Tibial artery (tissue), 4 donors: ENCODE measurements around the gene AMPD1.

ENCODE experiments used
- DNase-seq, 2 donors: peaks; one replicate each; pipeline ENCODE4 v3.0.0-alpha.2; 2019
- H3K27ac ChIP-seq, 2 donors: fragments of 200-600 bp; sonication (generic) in 1 of 2; 1 replicate in 1 of 2; 2 replicates in 1 of 2; pipeline ENCODE4 v1.5.1; 2018 to 2019; ENCODE audit warnings: mild to moderate bottlenecking in 1 of 2
- H3K27me3 ChIP-seq, 2 donors: fragments of 200-600 bp; sonication (generic) in 1 of 2; one replicate each; pipeline versions ENCODE4 v1.5.1 to v1.6.0; 2016 to 2019
- H3K36me3 ChIP-seq, 3 donors: fragments of 200-600 bp; sonication (generic) in 2 of 3; one replicate each; pipeline ENCODE4 v1.5.1; 2016 to 2019; ENCODE audit warnings: mild to moderate bottlenecking in 2 of 3
- H3K4me1 ChIP-seq, 4 donors: fragments of 200-600 bp; sonication (generic) in 2 of 4; 1 replicate in 3 of 4; 2 replicates in 1 of 4; pipeline ENCODE4 v1.5.1; 2016 to 2019
- H3K4me3 ChIP-seq, 2 donors: fragments of 200-600 bp; sonication (generic) in 1 of 2; 1 replicate in 1 of 2; 2 replicates in 1 of 2; pipeline ENCODE4 v1.5.1; 2018 to 2019; ENCODE audit warnings: mild to moderate bottlenecking in 2 of 2
- H3K9me3 ChIP-seq, 3 donors: fragments of 200-600 bp; sonication (generic) in 1 of 3; one replicate each; pipeline ENCODE4 v1.5.1; 2016 to 2019
- intact Hi-C: fragments of 100-400 bp; cut with DNase I; formaldehyde crosslinking; loops from one replicate; pipeline ENCODE4 v1.15.0; 2023; ENCODE audit warnings: low total_unique reads
- TF ChIP-seq, protein P1 (sequence below), 2 experiments: fragments of 200-600 bp in 1 of 2; fragments of 450-650 bp in 1 of 2; IDR thresholded peaks; one replicate each; pipeline ENCODE4 v1.5.1; 2017 to 2019; ENCODE audit warnings: antibody characterized with exemption in 2 of 2, mild to moderate bottlenecking in 1 of 2, moderate library complexity in 1 of 2

AMPD1 gene

DNA sequence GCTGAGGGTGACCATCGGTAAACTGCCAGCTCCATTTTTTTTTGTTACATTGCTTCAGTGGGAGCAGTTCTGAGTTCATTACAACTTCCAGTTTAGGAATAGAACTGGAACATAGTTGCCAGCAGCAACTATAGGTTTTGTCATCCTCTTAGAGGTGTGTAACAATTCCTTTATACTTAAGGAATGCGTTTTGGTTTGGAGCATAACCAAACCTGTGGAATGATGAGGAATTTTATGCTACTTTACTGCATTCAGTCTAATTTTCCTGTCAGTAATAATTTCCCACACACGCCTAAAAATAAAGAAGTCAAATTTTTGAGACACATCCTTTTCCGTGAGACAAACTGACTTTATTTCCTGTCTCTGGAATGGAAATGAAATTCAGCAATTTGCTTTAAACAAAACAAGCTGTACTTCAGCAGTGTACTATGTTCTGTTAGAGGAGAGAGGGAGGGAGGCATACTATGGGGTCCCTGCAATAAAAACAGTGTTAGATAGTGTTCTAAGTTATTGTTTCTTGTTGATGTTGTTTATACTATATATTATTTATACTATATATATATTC is 4.8 kb upstream of the AMPD1 start:
- H3K36me3 ChIP-seq, result peaks cover 0 to 4% (median 3%) of the 10 kb centered on the region in 3 donors
- no peaks in the 10 kb centered on the region for H3K4me1 ChIP-seq
- DNase-seq, result no peak
- no peak overlapping the region for H3K4me3 ChIP-seq
- TF ChIP-seq, protein P1, sequence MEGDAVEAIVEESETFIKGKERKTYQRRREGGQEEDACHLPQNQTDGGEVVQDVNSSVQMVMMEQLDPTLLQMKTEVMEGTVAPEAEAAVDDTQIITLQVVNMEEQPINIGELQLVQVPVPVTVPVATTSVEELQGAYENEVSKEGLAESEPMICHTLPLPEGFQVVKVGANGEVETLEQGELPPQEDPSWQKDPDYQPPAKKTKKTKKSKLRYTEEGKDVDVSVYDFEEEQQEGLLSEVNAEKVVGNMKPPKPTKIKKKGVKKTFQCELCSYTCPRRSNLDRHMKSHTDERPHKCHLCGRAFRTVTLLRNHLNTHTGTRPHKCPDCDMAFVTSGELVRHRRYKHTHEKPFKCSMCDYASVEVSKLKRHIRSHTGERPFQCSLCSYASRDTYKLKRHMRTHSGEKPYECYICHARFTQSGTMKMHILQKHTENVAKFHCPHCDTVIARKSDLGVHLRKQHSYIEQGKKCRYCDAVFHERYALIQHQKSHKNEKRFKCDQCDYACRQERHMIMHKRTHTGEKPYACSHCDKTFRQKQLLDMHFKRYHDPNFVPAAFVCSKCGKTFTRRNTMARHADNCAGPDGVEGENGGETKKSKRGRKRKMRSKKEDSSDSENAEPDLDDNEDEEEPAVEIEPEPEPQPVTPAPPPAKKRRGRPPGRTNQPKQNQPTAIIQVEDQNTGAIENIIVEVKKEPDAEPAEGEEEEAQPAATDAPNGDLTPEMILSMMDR (IDR thresholded peaks at IDR 0.05), result no peak
- no peak overlapping the region for H3K27ac ChIP-seq
- no peaks in the 10 kb centered on the region for H3K27me3 ChIP-seq
- intact Hi-C loops, result no loop called here
- H3K9me3 ChIP-seq, result no peaks in the 10 kb centered on the region

DNA sequence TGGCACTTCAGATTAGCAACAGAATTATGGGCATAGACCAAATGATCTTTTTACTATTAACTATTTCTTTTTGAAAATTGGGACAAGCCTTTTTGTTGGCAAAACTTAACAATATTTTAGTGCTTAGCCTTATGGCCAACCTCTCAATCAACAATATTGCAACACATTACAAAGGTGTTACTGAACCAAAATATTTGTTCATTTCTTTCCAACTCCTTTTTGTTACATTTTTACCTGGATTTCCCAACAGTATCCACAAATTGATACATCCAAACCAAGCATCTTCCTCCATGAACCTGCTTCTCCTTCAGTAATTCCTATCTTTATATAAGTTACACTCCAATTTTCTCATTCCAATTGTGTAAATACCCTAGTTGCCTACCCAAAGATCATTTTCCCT is 1.5 kb upstream of the AMPD1 start:
- intact Hi-C loops, result no loop called here
- H3K4me3 ChIP-seq, result no peak overlapping the region
- no peak overlapping the region for H3K27ac ChIP-seq
- H3K4me1 ChIP-seq, result no peaks in the 10 kb centered on the region
- no peak for DNase-seq
- H3K9me3 ChIP-seq, result no peaks in the 10 kb centered on the region
- H3K27me3 ChIP-seq, result no peaks in the 10 kb centered on the region
- TF ChIP-seq, protein P1 (IDR thresholded peaks at IDR 0.05), result no peak
- H3K36me3 ChIP-seq, result no peaks in the 10 kb centered on the region

DNA sequence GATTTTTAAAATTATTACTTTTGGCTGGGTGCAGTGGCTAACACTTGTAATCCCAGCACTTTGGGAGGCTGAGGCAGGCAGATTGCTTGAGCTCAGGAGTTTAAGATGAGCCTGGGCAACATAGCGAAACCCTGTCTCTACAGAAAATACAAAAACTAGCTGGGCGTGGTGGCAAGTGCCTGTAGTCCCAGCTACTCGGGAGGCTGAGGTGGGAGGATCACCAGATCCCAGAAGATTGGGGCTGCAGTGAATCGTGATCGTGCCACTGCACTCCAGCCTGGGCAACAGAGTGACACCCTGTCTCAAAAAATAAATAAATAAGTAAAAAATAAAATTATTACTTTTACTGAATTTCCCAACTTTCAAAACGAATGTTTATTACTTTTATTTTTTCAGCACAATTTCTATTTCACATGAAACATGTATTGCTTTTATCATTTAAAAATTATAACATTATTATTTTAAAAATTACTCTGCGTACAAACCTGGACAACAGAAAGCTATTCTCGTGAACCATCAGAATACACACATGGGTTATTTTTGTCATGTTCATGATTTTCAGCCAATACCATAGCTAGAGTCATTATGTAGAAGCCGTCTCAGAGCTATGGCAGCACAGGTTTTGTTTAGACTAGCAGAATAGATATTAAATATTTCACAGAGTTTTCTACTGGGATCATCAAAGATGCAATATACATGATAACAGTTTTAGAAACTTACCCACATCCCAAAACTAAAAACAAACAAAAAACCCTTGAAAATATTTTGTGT is 621 bp downstream of the AMPD1 start:
- Histone ChIP-seq H3K4me3 (no peak overlapping the region), H3K27ac (no peak overlapping the region), H3K27me3 (no peaks in the 10 kb centered on the region), H3K9me3 (no peaks in the 10 kb centered on the region), H3K36me3 (no peaks in the 10 kb centered on the region), H3K4me1 (no peaks in the 10 kb centered on the region)
- intact Hi-C loops, result no loop called here
- TF ChIP-seq, protein P1 (IDR thresholded peaks at IDR 0.05), result no peak
- DNase-seq, result no peak

DNA sequence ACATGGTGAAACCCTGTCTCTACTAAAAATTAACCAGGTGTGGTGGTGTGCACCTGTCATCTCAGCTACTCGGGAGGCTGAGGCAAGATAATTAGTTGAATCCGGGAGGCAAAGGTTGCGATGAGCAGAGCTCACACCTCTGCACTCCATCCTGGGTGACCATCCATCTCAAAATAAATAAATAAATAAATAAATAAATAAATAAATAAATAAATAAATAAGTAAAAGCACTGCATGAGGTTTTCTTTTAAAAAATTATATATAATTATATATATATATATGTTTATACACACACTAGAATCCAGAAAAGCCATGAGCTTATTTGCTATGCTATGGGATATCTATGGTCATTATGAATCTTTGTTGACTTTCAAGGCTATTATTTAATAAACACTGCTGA is 2.4 kb downstream of the AMPD1 start:
- Histone ChIP-seq H3K27me3 (peaks cover 0 to 6% of the 10 kb centered on the region in 2 donors), H3K27ac (no peak overlapping the region), H3K36me3 (no peaks in the 10 kb centered on the region), H3K4me3 (no peak overlapping the region), H3K4me1 (no peaks in the 10 kb centered on the region), H3K9me3 (no peaks in the 10 kb centered on the region)
- TF ChIP-seq, protein P1 (IDR thresholded peaks at IDR 0.05), result no peak
- intact Hi-C loops, result no loop called here
- no peak for DNase-seq

DNA sequence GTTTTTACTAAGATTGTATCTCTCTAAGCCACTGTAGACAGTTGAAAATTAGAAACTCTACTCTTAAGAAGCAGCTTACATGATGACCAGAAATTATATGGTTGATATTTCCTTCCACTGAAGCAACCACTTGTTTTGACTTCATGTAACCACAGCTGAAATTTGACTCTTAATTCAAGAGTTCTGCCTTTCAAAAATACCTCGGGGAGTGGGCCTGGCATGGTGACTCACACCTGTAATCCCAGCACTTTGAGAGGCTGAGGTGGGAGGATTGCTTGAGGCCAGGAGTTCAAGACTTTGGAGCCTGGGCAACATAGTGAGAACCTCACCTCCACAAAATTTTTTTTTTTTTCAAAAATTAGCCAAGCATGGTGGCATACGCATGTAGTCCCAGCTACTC is 4.3 kb downstream of the AMPD1 start:
- no peak for DNase-seq
- Histone ChIP-seq H3K27ac (no peak overlapping the region), H3K4me3 (no peak overlapping the region), H3K4me1 (no peaks in the 10 kb centered on the region), H3K36me3 (no peaks in the 10 kb centered on the region), H3K27me3 (peaks cover 0 to 14% of the 10 kb centered on the region in 2 donors), H3K9me3 (no peaks in the 10 kb centered on the region)
- TF ChIP-seq, protein P1 (IDR thresholded peaks at IDR 0.05), result no peak
- intact Hi-C loops, result no loop called here
